Measurements from ENCODE around the gene VASH1. TPM values are rescaled to one million over a fixed set of nuclear protein-coding genes. Genes with fewer than 3 reads are reported as not detected.
A peak's percentile ranks its signal among the peaks of the same experiment; 100 is the strongest.

The VASH1 gene
- total and polyA plus RNA-seq, 2 of the 13 experiments (the other 11 are each of a cell fraction or from before 2014, with no cell fraction given), result 0.11 to 0.24 TPM

DNA sequence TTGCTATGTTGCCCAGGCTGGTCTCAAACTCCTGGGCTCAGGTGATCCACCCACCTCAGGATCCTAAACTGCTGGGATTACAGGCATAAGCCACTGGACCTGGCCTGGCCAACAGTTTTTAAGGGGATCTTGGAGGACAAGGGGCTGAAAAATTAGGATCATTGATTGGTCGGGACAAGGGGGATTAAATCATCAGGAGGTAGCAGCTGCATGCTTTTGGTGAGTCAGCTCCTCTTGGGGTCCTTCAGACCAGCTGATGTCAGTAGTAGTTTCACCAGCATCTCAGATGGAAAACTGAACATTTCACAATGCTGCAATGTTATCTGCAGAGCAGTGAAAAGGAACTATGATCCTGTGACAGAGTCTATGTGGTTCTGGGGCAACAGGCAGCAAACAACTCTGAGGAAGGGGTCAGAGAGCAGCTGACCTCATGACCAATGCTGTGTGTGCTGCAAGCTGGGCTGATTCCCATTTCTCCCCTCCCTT is 71.3 kb downstream of the VASH1 start (continued):
- TF ChIP-seq SIN3A (IDR thresholded peaks at IDR 0.05; ENCODE audit: borderline replicate concordance, low read depth, low read length), result no peak
- no peak for TF ChIP-seq ZNF781 (CRISPR knock-in tag; IDR thresholded peaks at IDR 0.05; ENCODE audit: borderline replicate concordance, not compliant biosample characterization)
- TF ChIP-seq MEIS1 (CRISPR knock-in tag; IDR thresholded peaks at IDR 0.05; ENCODE audit: borderline replicate concordance), result no peak
- TF ChIP-seq, protein P1, sequence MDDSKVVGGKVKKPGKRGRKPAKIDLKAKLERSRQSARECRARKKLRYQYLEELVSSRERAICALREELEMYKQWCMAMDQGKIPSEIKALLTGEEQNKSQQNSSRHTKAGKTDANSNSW (CRISPR knock-in tag; IDR thresholded peaks at IDR 0.05; ENCODE audit: borderline replicate concordance), result no peak
- TF ChIP-seq HNRNPL (IDR thresholded peaks at IDR 0.05; ENCODE audit: low read depth, low read length), result no peak
- TF ChIP-seq DNMT1 (CRISPR knock-in tag; IDR thresholded peaks at IDR 0.05), result no peak
- TF ChIP-seq, protein P2, sequence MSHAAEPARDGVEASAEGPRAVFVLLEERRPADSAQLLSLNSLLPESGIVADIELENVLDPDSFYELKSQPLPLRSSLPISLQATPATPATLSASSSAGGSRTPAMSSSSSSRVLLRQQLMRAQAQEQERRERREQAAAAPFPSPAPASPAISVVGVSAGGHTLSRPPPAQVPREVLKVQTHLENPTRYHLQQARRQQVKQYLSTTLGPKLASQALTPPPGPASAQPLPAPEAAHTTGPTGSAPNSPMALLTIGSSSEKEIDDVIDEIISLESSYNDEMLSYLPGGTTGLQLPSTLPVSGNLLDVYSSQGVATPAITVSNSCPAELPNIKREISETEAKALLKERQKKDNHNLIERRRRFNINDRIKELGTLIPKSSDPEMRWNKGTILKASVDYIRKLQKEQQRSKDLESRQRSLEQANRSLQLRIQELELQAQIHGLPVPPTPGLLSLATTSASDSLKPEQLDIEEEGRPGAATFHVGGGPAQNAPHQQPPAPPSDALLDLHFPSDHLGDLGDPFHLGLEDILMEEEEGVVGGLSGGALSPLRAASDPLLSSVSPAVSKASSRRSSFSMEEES (CRISPR knock-in tag; IDR thresholded peaks at IDR 0.05), result peak; percentile 86
- TF ChIP-seq, protein P3, sequence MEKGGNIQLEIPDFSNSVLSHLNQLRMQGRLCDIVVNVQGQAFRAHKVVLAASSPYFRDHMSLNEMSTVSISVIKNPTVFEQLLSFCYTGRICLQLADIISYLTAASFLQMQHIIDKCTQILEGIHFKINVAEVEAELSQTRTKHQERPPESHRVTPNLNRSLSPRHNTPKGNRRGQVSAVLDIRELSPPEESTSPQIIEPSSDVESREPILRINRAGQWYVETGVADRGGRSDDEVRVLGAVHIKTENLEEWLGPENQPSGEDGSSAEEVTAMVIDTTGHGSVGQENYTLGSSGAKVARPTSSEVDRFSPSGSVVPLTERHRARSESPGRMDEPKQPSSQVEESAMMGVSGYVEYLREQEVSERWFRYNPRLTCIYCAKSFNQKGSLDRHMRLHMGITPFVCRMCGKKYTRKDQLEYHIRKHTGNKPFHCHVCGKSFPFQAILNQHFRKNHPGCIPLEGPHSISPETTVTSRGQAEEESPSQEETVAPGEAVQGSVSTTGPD (CRISPR knock-in tag; IDR thresholded peaks at IDR 0.05), result no peak
- no peak for TF ChIP-seq GPN1 (CRISPR knock-in tag; IDR thresholded peaks at IDR 0.05; ENCODE audit: borderline replicate concordance)
- no peak for TF ChIP-seq NRL (CRISPR knock-in tag; IDR thresholded peaks at IDR 0.05; ENCODE audit: borderline replicate concordance)
- TF ChIP-seq, protein P4, sequence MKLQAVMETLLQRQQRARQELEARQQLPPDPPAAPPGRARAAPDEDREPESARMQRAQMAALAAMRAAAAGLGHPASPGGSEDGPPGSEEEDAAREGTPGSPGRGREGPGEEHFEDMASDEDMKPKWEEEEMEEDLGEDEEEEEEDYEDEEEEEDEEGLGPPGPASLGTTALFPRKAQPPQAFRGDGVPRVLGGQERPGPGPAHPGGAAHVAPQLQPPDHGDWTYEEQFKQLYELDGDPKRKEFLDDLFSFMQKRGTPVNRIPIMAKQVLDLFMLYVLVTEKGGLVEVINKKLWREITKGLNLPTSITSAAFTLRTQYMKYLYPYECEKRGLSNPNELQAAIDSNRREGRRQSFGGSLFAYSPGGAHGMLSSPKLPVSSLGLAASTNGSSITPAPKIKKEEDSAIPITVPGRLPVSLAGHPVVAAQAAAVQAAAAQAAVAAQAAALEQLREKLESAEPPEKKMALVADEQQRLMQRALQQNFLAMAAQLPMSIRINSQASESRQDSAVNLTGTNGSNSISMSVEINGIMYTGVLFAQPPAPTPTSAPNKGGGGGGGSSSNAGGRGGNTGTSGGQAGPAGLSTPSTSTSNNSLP (IDR thresholded peaks at IDR 0.05; ENCODE audit: low read depth, low read length), result 0 out of 2 replicates have a peak, but pooled peaks have one; percentile 33
- TF ChIP-seq, protein P5, sequence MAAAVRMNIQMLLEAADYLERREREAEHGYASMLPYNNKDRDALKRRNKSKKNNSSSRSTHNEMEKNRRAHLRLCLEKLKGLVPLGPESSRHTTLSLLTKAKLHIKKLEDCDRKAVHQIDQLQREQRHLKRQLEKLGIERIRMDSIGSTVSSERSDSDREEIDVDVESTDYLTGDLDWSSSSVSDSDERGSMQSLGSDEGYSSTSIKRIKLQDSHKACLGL (CRISPR knock-in tag; IDR thresholded peaks at IDR 0.05), result no peak
- TF ChIP-seq SNRNP70 (IDR thresholded peaks at IDR 0.05; ENCODE audit: low read depth, low read length), result no peak
- no peak for TF ChIP-seq SATB2 (CRISPR knock-in tag; IDR thresholded peaks at IDR 0.05)
- no peak for TF ChIP-seq SRSF1 (optimal IDR thresholded peaks at IDR 0.05; ENCODE audit: low read depth, low read length)
- no peak for TF ChIP-seq ZNF577 (CRISPR knock-in tag; IDR thresholded peaks at IDR 0.05; ENCODE audit: borderline replicate concordance, low read depth)
- TF ChIP-seq TCF7 (IDR thresholded peaks at IDR 0.05; ENCODE audit: low read depth), result peak; percentile 13; the same call in 1 of the 2 replicates
- TF ChIP-seq ZNF224 (CRISPR knock-in tag; IDR thresholded peaks at IDR 0.05), result no peak
- no peak for TF ChIP-seq ZNF282 (IDR thresholded peaks at IDR 0.05; ENCODE audit: partially characterized antibody)
- TF ChIP-seq, protein P6, sequence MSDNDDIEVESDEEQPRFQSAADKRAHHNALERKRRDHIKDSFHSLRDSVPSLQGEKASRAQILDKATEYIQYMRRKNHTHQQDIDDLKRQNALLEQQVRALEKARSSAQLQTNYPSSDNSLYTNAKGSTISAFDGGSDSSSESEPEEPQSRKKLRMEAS (IDR thresholded peaks at IDR 0.05), result peak; percentile 56; the same call in 1 of the 2 replicates
- TF ChIP-seq SOX5 (CRISPR knock-in tag; IDR thresholded peaks at IDR 0.05; ENCODE audit: borderline replicate concordance), result peak; percentile 76; the same call in 1 of the 2 replicates
- TF ChIP-seq, protein P7, sequence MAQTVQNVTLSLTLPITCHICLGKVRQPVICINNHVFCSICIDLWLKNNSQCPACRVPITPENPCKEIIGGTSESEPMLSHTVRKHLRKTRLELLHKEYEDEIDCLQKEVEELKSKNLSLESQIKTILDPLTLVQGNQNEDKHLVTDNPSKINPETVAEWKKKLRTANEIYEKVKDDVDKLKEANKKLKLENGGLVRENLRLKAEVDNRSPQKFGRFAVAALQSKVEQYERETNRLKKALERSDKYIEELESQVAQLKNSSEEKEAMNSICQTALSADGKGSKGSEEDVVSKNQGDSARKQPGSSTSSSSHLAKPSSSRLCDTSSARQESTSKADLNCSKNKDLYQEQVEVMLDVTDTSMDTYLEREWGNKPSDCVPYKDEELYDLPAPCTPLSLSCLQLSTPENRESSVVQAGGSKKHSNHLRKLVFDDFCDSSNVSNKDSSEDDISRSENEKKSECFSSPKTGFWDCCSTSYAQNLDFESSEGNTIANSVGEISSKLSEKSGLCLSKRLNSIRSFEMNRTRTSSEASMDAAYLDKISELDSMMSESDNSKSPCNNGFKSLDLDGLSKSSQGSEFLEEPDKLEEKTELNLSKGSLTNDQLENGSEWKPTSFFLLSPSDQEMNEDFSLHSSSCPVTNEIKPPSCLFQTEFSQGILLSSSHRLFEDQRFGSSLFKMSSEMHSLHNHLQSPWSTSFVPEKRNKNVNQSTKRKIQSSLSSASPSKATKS (CRISPR knock-in tag; IDR thresholded peaks at IDR 0.05), result no peak
